Measurements from ENCODE around the gene ANO10.

GRCh38 chr3:43432462-43432861, 189.3 kb downstream of the ANO10 start:
- TF ChIP-seq CTCF (IDR thresholded peaks at IDR 0.05), result no peak
- TF ChIP-seq POLR2A (IDR thresholded peaks at IDR 0.05), result no peak
